NT2/D1 (cell line): ENCODE results near the gene MTCH1.

ENCODE experiments used
- SUZ12 ChIP-seq: IDR thresholded peaks from 2 replicates; pipeline ENCODE4 v1.6.1; 2011; ENCODE audit not compliant: insufficient read length, insufficient read depth; ENCODE audit errors: extremely low read depth
- YY1 ChIP-seq: IDR thresholded peaks from 2 replicates; pipeline ENCODE4 v1.6.1; 2011; ENCODE audit not compliant: insufficient read length, insufficient read depth
- ZNF274 ChIP-seq: IDR thresholded peaks from 2 replicates; pipeline ENCODE4 v1.6.1; 2011; ENCODE audit warnings: mild to moderate bottlenecking, low read depth, low read length

- TF ChIP-seq ZNF274, result no peak
- no peak for TF ChIP-seq SUZ12
- TF ChIP-seq YY1, result no peak
These were observed 28.7 kb upstream of the MTCH1 start for GRCh38 chr6:37014667-37015066.
